ENCODE results near the gene EFCAB9.

DNA sequence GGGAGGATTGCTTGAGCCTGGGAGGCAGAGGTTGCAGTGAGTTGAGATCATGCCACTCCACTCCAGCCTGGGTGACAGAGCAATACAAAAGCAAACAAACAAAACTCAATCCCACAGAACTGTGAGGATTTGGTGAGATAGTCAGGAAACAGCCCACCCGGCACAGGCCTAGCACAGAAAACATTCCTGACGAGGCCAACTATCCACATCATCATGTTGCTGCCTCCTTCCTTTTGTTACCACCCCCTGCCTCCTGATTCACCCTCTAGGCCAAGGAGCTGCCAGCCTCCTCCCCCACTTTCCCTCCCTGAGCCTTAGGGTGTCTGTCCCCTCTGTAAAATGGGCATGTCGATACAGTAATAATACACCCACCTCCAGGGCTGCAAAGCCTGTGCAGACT lies 44.9 kb upstream of the EFCAB9 start:
- TF ChIP-seq, protein P1, sequence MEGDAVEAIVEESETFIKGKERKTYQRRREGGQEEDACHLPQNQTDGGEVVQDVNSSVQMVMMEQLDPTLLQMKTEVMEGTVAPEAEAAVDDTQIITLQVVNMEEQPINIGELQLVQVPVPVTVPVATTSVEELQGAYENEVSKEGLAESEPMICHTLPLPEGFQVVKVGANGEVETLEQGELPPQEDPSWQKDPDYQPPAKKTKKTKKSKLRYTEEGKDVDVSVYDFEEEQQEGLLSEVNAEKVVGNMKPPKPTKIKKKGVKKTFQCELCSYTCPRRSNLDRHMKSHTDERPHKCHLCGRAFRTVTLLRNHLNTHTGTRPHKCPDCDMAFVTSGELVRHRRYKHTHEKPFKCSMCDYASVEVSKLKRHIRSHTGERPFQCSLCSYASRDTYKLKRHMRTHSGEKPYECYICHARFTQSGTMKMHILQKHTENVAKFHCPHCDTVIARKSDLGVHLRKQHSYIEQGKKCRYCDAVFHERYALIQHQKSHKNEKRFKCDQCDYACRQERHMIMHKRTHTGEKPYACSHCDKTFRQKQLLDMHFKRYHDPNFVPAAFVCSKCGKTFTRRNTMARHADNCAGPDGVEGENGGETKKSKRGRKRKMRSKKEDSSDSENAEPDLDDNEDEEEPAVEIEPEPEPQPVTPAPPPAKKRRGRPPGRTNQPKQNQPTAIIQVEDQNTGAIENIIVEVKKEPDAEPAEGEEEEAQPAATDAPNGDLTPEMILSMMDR (IDR thresholded peaks at IDR 0.05): no peak
- TF ChIP-seq POLR2A (IDR thresholded peaks at IDR 0.05): no peak
